Transverse colon (tissue), 4 donors: Measurements from ENCODE around the gene ADH6. TPM values are rescaled to one million over a fixed set of nuclear protein-coding genes. Genes with fewer than 3 reads are reported as not detected.
"Not testable (repeated sequence)": the region's sequence is repeated elsewhere in the genome, so short reads cannot be mapped to it uniquely, and the experiment has no call there.

Experiments used
- DNase-seq: peaks from one replicate; pipeline ENCODE4 v3.0.0-alpha.2; 2019
- H3K27ac ChIP-seq, 4 donors: fragments of 200-600 bp; sonication (generic); 2 replicates each; pipeline ENCODE4 v1.5.1; 2016 to 2018; ENCODE audit warnings: inconsistent platforms in 4 of 4
- H3K27me3 ChIP-seq: fragments of 200-600 bp; sonication (generic); 2 replicates; pipeline ENCODE4 v1.5.1; 2017; ENCODE audit warnings: inconsistent platforms
- H3K36me3 ChIP-seq, 4 donors: fragments of 200-600 bp; sonication (generic); 2 replicates each; pipeline ENCODE4 v1.5.1; 2017 to 2019; ENCODE audit warnings: inconsistent platforms in 4 of 4
- H3K4me1 ChIP-seq, 4 donors: fragments of 200-600 bp; sonication (generic); 2 replicates each; pipeline ENCODE4 v1.5.1; 2017 to 2020; ENCODE audit warnings: inconsistent platforms in 4 of 4
- H3K4me3 ChIP-seq, 4 donors: fragments of 200-600 bp; sonication (generic); 1 replicate in 1 of 4; 2 replicates in 3 of 4; pipeline versions ENCODE4 v1.5.1 to v1.6.1; 2017 to 2019; ENCODE audit warnings: inconsistent platforms in 4 of 4
- H3K9me3 ChIP-seq, 2 donors: fragments of 200-600 bp; sonication (generic); 2 replicates each; pipeline ENCODE4 v1.5.1; 2017 to 2019; ENCODE audit warnings: inconsistent platforms in 2 of 2
- CTCF ChIP-seq, 5 experiments: fragments of 200-600 bp in 3 of 5; fragments of 450-650 bp in 2 of 5; sonication (generic) in 3 of 5; IDR thresholded peaks; 1 replicate in 2 of 5; 2 replicates in 3 of 5; pipeline ENCODE4 v1.5.1; 2016 to 2017; ENCODE audit warnings: antibody characterized with exemption in 5 of 5, inconsistent platforms in 3 of 5, mild to moderate bottlenecking in 2 of 5, moderate library complexity in 1 of 5
- EP300 ChIP-seq: sonication (generic); formaldehyde crosslinking; IDR thresholded peaks from one replicate; pipeline ENCODE4 v1.6.1; 2017; ENCODE audit warnings: antibody characterized with exemption, low read depth
- POLR2A ChIP-seq: fragments of 450-650 bp; IDR thresholded peaks from one replicate; pipeline ENCODE4 v1.6.1; 2016; ENCODE audit warnings: antibody characterized with exemption, mild to moderate bottlenecking, moderate library complexity
- POLR2AphosphoS5 ChIP-seq, 3 donors: sonication (generic); formaldehyde crosslinking; IDR thresholded peaks; one replicate each; pipeline ENCODE4 v1.6.1; 2016; ENCODE audit warnings: antibody characterized with exemption in 3 of 3
- WGBS, 2 donors: methylation state at CpG; one replicate each; pipeline ENCODE4 v1.1.5; 2018; ENCODE audit warnings: low coverage in 1 of 2; 5-methylcytosine and 5-hydroxymethylcytosine counted together
- in situ Hi-C, 4 donors: fragments of 200-750 bp; cut with MboI; loops; one replicate each; pipeline versions ENCODE4 v1.15.0 to v1.15.1; 2017; ENCODE audit warnings: low sequenced_read_pairs in 3 of 4, low pct_ligation_motif_present in 1 of 4, low pct_unique_long_range_greater_than_20kb in 1 of 4
- intact Hi-C: fragments of 100-400 bp; cut with DNase I; formaldehyde crosslinking; loops from one replicate; pipeline ENCODE4 v1.15.1; 2023; ENCODE audit warnings: low total_unique reads
- total RNA-seq, 4 donors: library from RNA; depleted of rRNA; stranded (reverse); fragments of >200 nt; gene quantifications; one replicate each; pipeline ENCODE4 v1.1.0, GENCODE V29; 2016

The ADH6 gene
- total RNA-seq, 4 donors from 2014 or later: 2.0 to 15.2 (median 8.6) TPM

DNA sequence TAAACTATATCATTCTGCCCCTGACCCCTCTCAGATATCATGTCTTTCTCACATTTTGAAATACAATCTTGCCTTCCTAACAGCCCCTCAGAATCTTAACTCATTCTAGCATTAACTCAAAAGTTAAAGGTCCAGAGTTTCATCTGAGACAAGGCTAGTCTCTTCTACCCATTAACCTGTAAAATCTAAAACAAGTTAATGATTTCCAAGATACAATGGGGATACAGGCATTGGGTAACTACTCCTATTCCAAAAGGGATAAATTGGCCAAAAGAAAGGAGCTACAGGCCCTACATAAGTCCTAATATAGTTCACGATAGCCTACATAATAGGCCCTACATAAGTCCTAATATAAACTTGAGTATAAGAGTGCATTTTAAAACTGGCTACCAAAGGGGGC is 18.9 kb downstream of the ADH6 start:
- no peaks in the 10 kb centered on the region for H3K9me3 ChIP-seq
- TF ChIP-seq POLR2A (no peak), POLR2AphosphoS5 (IDR thresholded peaks at IDR 0.05) (no peak), EP300 (no peak), CTCF (IDR thresholded peaks at IDR 0.05) (no peak)
- H3K4me3 ChIP-seq: no peak overlapping the region
- in situ Hi-C loops (loop anchor here in 2 of 4 donors (10.0 kb wide), 1 partner anchor 205 kb away; no protein-coding TSS in a partner anchor), intact Hi-C loops (loop anchor here (10.0 kb wide), 1 partner anchor 205 kb away; no protein-coding TSS in a partner anchor)
- H3K27ac ChIP-seq: no peak overlapping the region
- H3K4me1 ChIP-seq: peaks cover 0 to 28% (median 15%) of the 10 kb centered on the region in 4 donors
- WGBS, 2 donors: 93% methylated on average over 1 of the region's 1 CpG; no CpG with 5 or more reads in 1 of the 2 donors
- no peaks in the 10 kb centered on the region for H3K27me3 ChIP-seq
- no peak for DNase-seq
- H3K36me3 ChIP-seq: no peaks in the 10 kb centered on the region

DNA sequence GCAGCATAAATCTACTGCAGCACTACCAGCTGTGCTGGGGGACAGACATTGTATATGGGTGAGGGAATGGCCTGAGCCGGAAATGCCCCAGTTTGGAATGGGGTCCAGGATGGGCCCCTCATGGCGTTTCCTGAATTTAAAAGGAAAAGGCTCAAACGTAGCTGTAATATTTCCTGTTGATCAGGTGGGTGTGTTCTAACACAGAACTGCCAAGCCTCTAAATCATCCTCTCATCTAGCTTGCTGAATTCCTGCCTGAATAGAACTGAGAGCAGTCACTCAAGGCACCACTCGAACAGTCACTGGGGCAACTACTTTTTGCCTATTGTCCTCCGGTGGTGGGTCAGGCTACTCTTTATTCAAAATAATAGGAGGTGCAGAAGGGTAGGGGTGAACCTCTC is 28.7 kb downstream of the ADH6 start:
- TF ChIP-seq EP300: no peak
- TF ChIP-seq POLR2A: no peak
- no peak for TF ChIP-seq CTCF (IDR thresholded peaks at IDR 0.05)
- in situ Hi-C loops (no loop called here), intact Hi-C loops (no loop called here)
- H3K4me1 ChIP-seq: no peaks in the 10 kb centered on the region
- H3K36me3 ChIP-seq: no peaks in the 10 kb centered on the region
- no peak overlapping the region for H3K27ac ChIP-seq
- DNase-seq: no peak
- no peaks in the 10 kb centered on the region for H3K9me3 ChIP-seq
- H3K27me3 ChIP-seq: no peaks in the 10 kb centered on the region
- 72 to 80% methylated on average over 1 to 5 of the region's 5 CpGs for WGBS, 2 donors
- H3K4me3 ChIP-seq: no peak overlapping the region

DNA sequence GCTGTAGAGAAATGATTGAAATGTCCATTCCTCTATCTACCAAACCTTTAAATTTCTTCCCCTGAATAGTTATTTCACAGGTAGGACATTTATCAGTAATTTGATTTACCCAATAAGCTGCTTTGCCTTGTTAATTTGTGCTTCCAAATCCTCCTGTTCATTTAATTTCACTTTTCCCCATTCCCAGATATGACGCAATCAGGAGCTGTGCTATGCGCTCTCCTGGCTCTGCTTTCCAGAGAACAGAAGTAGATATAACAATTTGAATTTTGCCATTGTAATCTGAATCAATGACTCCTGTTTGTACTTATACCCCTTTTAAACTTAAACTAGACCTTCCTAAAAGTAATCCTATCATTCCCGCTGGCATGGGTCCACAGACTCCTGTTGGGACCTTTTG is 29.1 kb downstream of the ADH6 start:
- DNase-seq, H3K36me3 ChIP-seq, in situ Hi-C loops, H3K27ac ChIP-seq, H3K4me3 ChIP-seq, H3K27me3 ChIP-seq, H3K4me1 ChIP-seq, H3K9me3 ChIP-seq, intact Hi-C loops: not testable (repeated sequence)
- 87 to 95% methylated on average over 3 of the region's 3 CpGs for WGBS, 2 donors

- Histone ChIP-seq H3K27me3 (no peaks in the 10 kb centered on the region), H3K9me3 (no peaks in the 10 kb centered on the region), H3K36me3 (no peaks in the 10 kb centered on the region), H3K4me1 (no peaks in the 10 kb centered on the region), H3K27ac (no peak overlapping the region), H3K4me3 (no peak overlapping the region)
- 87% methylated on average over 1 of the region's 1 CpG; no CpG with 5 or more reads in 1 of the 2 donors for WGBS, 2 donors
- in situ Hi-C loops (no loop called here), intact Hi-C loops (no loop called here)
- TF ChIP-seq EP300 (no peak), POLR2AphosphoS5 (IDR thresholded peaks at IDR 0.05) (no peak), POLR2A (no peak), CTCF (IDR thresholded peaks at IDR 0.05) (no peak)
- no peak for DNase-seq
Measured at GRCh38 chr4:99186029-99186428, 33.0 kb downstream of the ADH6 start.

GRCh38 chr4:99185581-99185980 is 33.5 kb downstream of the ADH6 start:
- no peaks in the 10 kb centered on the region for H3K9me3 ChIP-seq
- no peak for DNase-seq
- no peak overlapping the region for H3K4me3 ChIP-seq
- in situ Hi-C loops (no loop called here), intact Hi-C loops (no loop called here)
- H3K4me1 ChIP-seq: peaks cover 0 to 3% (median 0%) of the 10 kb centered on the region in 4 donors
- no peak overlapping the region for H3K27ac ChIP-seq
- H3K36me3 ChIP-seq: no peaks in the 10 kb centered on the region
- TF ChIP-seq CTCF (IDR thresholded peaks at IDR 0.05) (no peak), EP300 (no peak), POLR2AphosphoS5 (IDR thresholded peaks at IDR 0.05) (no peak), POLR2A (no peak)
- 80 to 95% methylated on average over 1 to 2 of the region's 2 CpGs for WGBS, 2 donors
- no peaks in the 10 kb centered on the region for H3K27me3 ChIP-seq
